IMR-90 (cell line): ENCODE measurements around the gene RPS6KA2.

Source experiments
- CTCF ChIP-seq: conservative IDR thresholded peaks from 2 replicates; pipeline ENCODE4 v1.5.1; 2012; ENCODE audit warnings: mild to moderate bottlenecking, low read depth, low read length, improper control_type of control experiment
- FOS ChIP-seq: fragments of 150-350 bp; IDR thresholded peaks from 2 replicates; pipeline ENCODE4 v1.6.1; 2016; ENCODE audit warnings: low read depth, low read length
- POLR2A ChIP-seq: IDR thresholded peaks from 2 replicates; pipeline ENCODE4 v1.6.1; 2012; ENCODE audit warnings: mild to moderate bottlenecking, low read depth, low read length
- RAD21 ChIP-seq: IDR thresholded peaks from 2 replicates; pipeline ENCODE4 v1.6.1; 2012; ENCODE audit warnings: low read length, improper control_type of control experiment
- RFX5 ChIP-seq: IDR thresholded peaks from 2 replicates; pipeline ENCODE4 v1.8.0; 2012; ENCODE audit warnings: low read depth, mild to moderate bottlenecking, low read length, moderate library complexity
- SMC3 ChIP-seq: fragments of 150-350 bp; IDR thresholded peaks from 2 replicates; pipeline ENCODE4 v1.6.1; 2016; ENCODE audit warnings: low read depth, mild to moderate bottlenecking, antibody characterized with exemption, low read length, moderate library complexity

GRCh38 chr6:166563200-166563599 is 63.9 kb downstream of the RPS6KA2 start:
- TF ChIP-seq POLR2A, result no peak
- TF ChIP-seq CTCF, result no peak
- no peak for TF ChIP-seq RAD21
- TF ChIP-seq RFX5, result no peak
- no peak for TF ChIP-seq SMC3
- TF ChIP-seq FOS, result no peak
